ENCODE measurements around the gene HOXD11. TPM values are rescaled to one million over a fixed set of nuclear protein-coding genes. Genes with fewer than 3 reads are reported as not detected.

The HOXD11 gene
- total RNA-seq, 2 experiments from 2014 or later: not detected

GRCh38 chr2:176082525-176082823 lies 24.6 kb upstream of the HOXD11 start:
- intact Hi-C loops (cut with DNase I, micrococcal nuclease): loop anchor here (1.0 to 10.0 kb wide), 6 partner anchors 17 to 1750 kb away; partner anchors contain the start of genes HOXD9 (in 2 of the 2), SP9 (in 2 of the 2) and HOXD12 (in 1 of the 2)
- Mint-ChIP-seq H3K4me3 (peak overlapping the region; percentile 15), H3K4me1 (peaks cover 13% of the 10 kb centered on the region), H3K36me3 (ENCODE audit: low read depth) (peaks cover 9% of the 10 kb centered on the region), H3K27me3 (peaks cover 75% of the 10 kb centered on the region), H3K27ac (no peak overlapping the region), H3K9me3 (ENCODE audit: low read depth) (peaks cover 4% of the 10 kb centered on the region)
- CTCF ChIA-PET: interaction anchor here (0.7 to 1.0 kb wide), 2 partner anchors 86 to 476 kb away, joined by 4 read pairs; no protein-coding TSS in a partner anchor
- no peak for DNase-seq
- ATAC-seq: no peak
- POLR2A ChIA-PET: no interaction called here

- Mint-ChIP-seq H3K27me3 (peaks cover 80% of the 10 kb centered on the region), H3K36me3 (ENCODE audit: low read depth) (peaks cover 9% of the 10 kb centered on the region), H3K9me3 (ENCODE audit: low read depth) (peaks cover 4% of the 10 kb centered on the region), H3K4me1 (peaks cover 13% of the 10 kb centered on the region), H3K27ac (no peak overlapping the region), H3K4me3 (peak overlapping the region; percentile 15)
- no peak for ATAC-seq
- ChIA-PET POLR2A (no interaction called here), CTCF (interaction anchor here (0.7 to 1.0 kb wide), 2 partner anchors 85 to 476 kb away, joined by 4 read pairs; no protein-coding TSS in a partner anchor)
- no peak for DNase-seq
- intact Hi-C loops (cut with DNase I, micrococcal nuclease): loop anchor here (1.0 to 10.0 kb wide), 6 partner anchors 16 to 1751 kb away; partner anchors contain the start of genes HOXD9 (in 2 of the 2), SP9 (in 2 of the 2) and HOXD12 (in 1 of the 2)
These were observed 24.0 kb upstream of the HOXD11 start for GRCh38 chr2:176082824-176083751.

- Mint-ChIP-seq H3K4me3 (peak within 1 kb of the TSS; percentile 15), H3K4me1 (peaks cover 17% of the 10 kb centered on the region), H3K36me3 (ENCODE audit: low read depth) (peaks cover 13% of the 10 kb centered on the region), H3K27ac (no peak within 1 kb of the TSS), H3K27me3 (peaks cover 80% of the 10 kb centered on the region), H3K9me3 (ENCODE audit: low read depth) (peaks cover 4% of the 10 kb centered on the region)
- DNase-seq (no peak), ATAC-seq (no peak)
- ChIA-PET CTCF (no interaction called here), POLR2A (no interaction called here)
- intact Hi-C loops (cut with DNase I, micrococcal nuclease): loop anchor here (2.0 to 10.0 kb wide), 6 partner anchors 29 to 1752 kb away; partner anchors contain the start of genes HOXD9 (in 2 of the 2) and SP9 (in 2 of the 2)
These were observed 23.3 kb upstream of the HOXD11 start, which contains the start of gene EVX2 for GRCh38 chr2:176083796-176084261. Gene EVX2, minus strand, starts transcription at chr2:176083962. Its CDS starts 186 bp downstream, at chr2:176083776.

- intact Hi-C loops (cut with DNase I, micrococcal nuclease): loop anchor here (2.0 to 10.0 kb wide), 5 partner anchors 28 to 1752 kb away; partner anchors contain the start of genes SP9 (in 2 of the 2) and HOXD9 (in 1 of the 2)
- H3K4me3 Mint-ChIP-seq: no peak overlapping the region
These were observed 22.4 kb upstream of the HOXD11 start for GRCh38 chr2:176084611-176085119.

GRCh38 chr2:176085120-176085788 lies 21.8 kb upstream of the HOXD11 start:
- DNase-seq: no peak
- peaks cover 86% of the 10 kb centered on the region for H3K27me3 Mint-ChIP-seq

More at GRCh38 chr2:176084611-176085119, 22.4 kb upstream of the HOXD11 start:
- Mint-ChIP-seq H3K9me3 (ENCODE audit: low read depth) (peaks cover 4% of the 10 kb centered on the region), H3K36me3 (ENCODE audit: low read depth) (peaks cover 10% of the 10 kb centered on the region), H3K27ac (no peak overlapping the region), H3K27me3 (peaks cover 80% of the 10 kb centered on the region), H3K4me1 (peaks cover 10% of the 10 kb centered on the region)
- DNase-seq: no peak
- no peak for ATAC-seq
- POLR2A ChIA-PET: no interaction called here
- CTCF ChIA-PET: interaction anchor here (1.3 to 1.9 kb wide), 4 partner anchors 12 to 42 kb away, joined by 3 to 10 read pairs (median 6); no protein-coding TSS in a partner anchor

GRCh38 chr2:176085861-176086771 lies 21.0 kb upstream of the HOXD11 start:
- ATAC-seq: no peak
- intact Hi-C loops (cut with DNase I, micrococcal nuclease): loop anchor here (2.0 to 10.0 kb wide), 4 partner anchors 27 to 1751 kb away; partner anchors contain the start of gene SP9 (in 1 of the 2)
- H3K4me1 Mint-ChIP-seq: peaks cover 8% of the 10 kb centered on the region
- ChIA-PET CTCF (interaction anchor here (0.6 to 1.9 kb wide), 8 partner anchors 11 to 834 kb away, joined by 3 to 10 read pairs (median 3); no protein-coding TSS in a partner anchor), POLR2A (no interaction called here)
- H3K27me3 Mint-ChIP-seq: peaks cover 87% of the 10 kb centered on the region
- no peak overlapping the region for H3K4me3 Mint-ChIP-seq
- DNase-seq: peak; percentile 54
- H3K27ac Mint-ChIP-seq: no peak overlapping the region
- H3K9me3 Mint-ChIP-seq (ENCODE audit: low read depth): peaks cover 4% of the 10 kb centered on the region
- peaks cover 6% of the 10 kb centered on the region for H3K36me3 Mint-ChIP-seq (ENCODE audit: low read depth)

More at GRCh38 chr2:176085120-176085788, 21.8 kb upstream of the HOXD11 start:
- Mint-ChIP-seq H3K4me3 (no peak overlapping the region), H3K27ac (no peak overlapping the region), H3K4me1 (peaks cover 10% of the 10 kb centered on the region), H3K36me3 (ENCODE audit: low read depth) (peaks cover 10% of the 10 kb centered on the region), H3K9me3 (ENCODE audit: low read depth) (peaks cover 4% of the 10 kb centered on the region)
- no peak for ATAC-seq
- CTCF ChIA-PET: interaction anchor here (0.6 to 1.9 kb wide), 8 partner anchors 12 to 833 kb away, joined by 3 to 10 read pairs (median 3); no protein-coding TSS in a partner anchor
- POLR2A ChIA-PET: no interaction called here
- intact Hi-C loops (cut with DNase I, micrococcal nuclease): loop anchor here (2.0 to 10.0 kb wide), 3 partner anchors 28 to 1750 kb away; partner anchors contain the start of gene SP9 (in 1 of the 2)

- ChIA-PET CTCF (interaction anchor here (1.6 kb wide), 1 partner anchor 10 kb away, joined by 7 read pairs; no protein-coding TSS in a partner anchor), POLR2A (no interaction called here)
- Mint-ChIP-seq H3K27me3 (peaks cover 88% of the 10 kb centered on the region), H3K4me1 (peaks cover 12% of the 10 kb centered on the region), H3K27ac (no peak overlapping the region), H3K4me3 (no peak overlapping the region), H3K9me3 (ENCODE audit: low read depth) (peaks cover 4% of the 10 kb centered on the region), H3K36me3 (ENCODE audit: low read depth) (peaks cover 3% of the 10 kb centered on the region)
- ATAC-seq (no peak), DNase-seq (no peak)
- intact Hi-C loops (cut with DNase I, micrococcal nuclease): loop anchor here (1.0 to 10.0 kb wide), 6 partner anchors 73 to 1753 kb away; partner anchors contain the start of gene SP9 (in 1 of the 2)
These were observed 19.6 kb upstream of the HOXD11 start for GRCh38 chr2:176087330-176088047.

GRCh38 chr2:176088048-176088936 lies 18.8 kb upstream of the HOXD11 start:
- Mint-ChIP-seq H3K27ac (no peak overlapping the region), H3K9me3 (ENCODE audit: low read depth) (peaks cover 4% of the 10 kb centered on the region), H3K36me3 (ENCODE audit: low read depth) (peaks cover 3% of the 10 kb centered on the region), H3K27me3 (peaks cover 82% of the 10 kb centered on the region), H3K4me3 (peak overlapping the region; percentile 51), H3K4me1 (peaks cover 14% of the 10 kb centered on the region)
- intact Hi-C loops (cut with DNase I, micrococcal nuclease): loop anchor here (1.0 to 10.0 kb wide), 5 partner anchors 397 to 1753 kb away; partner anchors contain the start of gene SP9 (in 1 of the 2)
- ATAC-seq: no peak
- peak; percentile 61 for DNase-seq
- CTCF ChIA-PET: interaction anchor here (0.8 to 1.6 kb wide), 3 partner anchors 9 to 32 kb away, joined by 3 to 7 read pairs (median 3); no protein-coding TSS in a partner anchor
- POLR2A ChIA-PET: no interaction called here
